Measurements from ENCODE around the gene MDFI.

GRCh38 chr6:41625442-41625841 is 12.8 kb upstream of the MDFI start:
- TF ChIP-seq REST (IDR thresholded peaks at IDR 0.05; ENCODE audit: borderline replicate concordance) (no peak), SMC3 (conservative IDR thresholded peaks at IDR 0.05; ENCODE audit: poor library complexity) (no peak), CTCF (IDR thresholded peaks at IDR 0.05; ENCODE audit: poor library complexity, severe bottlenecking) (no peak), EZH2 (IDR thresholded peaks at IDR 0.05; ENCODE audit: borderline replicate concordance, insufficient read depth, low read length, poor library complexity, severe bottlenecking) (no peak)

All from neural cell (in vitro differentiated cells).